ENCODE data around the gene SHROOM3. TPM values are rescaled to one million over a fixed set of nuclear protein-coding genes. Genes with fewer than 3 reads are reported as not detected.

The SHROOM3 gene
- total RNA-seq, 2 experiments from 2014 or later, result not detected

DNA sequence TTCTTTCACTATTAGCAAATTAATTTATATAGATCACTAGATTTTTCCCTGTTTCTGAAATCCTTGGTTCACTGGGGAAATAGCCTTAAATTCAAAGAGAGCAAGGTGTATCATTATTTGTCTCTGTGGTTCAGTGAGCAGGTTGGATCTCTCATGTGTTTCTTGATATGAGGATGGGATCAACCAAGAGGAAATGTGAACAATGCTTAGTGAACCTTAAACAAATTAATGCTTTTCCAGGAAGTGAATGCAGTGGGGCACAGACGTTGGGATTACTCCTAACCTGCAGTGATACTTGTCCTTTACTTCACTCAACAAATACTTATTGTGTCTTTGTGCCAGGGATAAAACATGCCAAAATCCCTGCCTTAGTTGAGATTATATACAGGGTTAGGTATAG is 193.2 kb downstream of the SHROOM3 start:
- ChIA-PET POLR2A (no interaction called here), CTCF (interaction anchor here (1.0 kb wide), 1 partner anchor 84 kb away, joined by 3 read pairs; no protein-coding TSS in a partner anchor)
- Mint-ChIP-seq H3K36me3 (ENCODE audit: low read depth) (no peaks in the 10 kb centered on the region), H3K27me3 (peaks cover 30% of the 10 kb centered on the region), H3K4me3 (no peak overlapping the region), H3K9me3 (no peaks in the 10 kb centered on the region), H3K4me1 (no peaks in the 10 kb centered on the region), H3K27ac (no peak overlapping the region)
- DNase-seq, result no peak

DNA sequence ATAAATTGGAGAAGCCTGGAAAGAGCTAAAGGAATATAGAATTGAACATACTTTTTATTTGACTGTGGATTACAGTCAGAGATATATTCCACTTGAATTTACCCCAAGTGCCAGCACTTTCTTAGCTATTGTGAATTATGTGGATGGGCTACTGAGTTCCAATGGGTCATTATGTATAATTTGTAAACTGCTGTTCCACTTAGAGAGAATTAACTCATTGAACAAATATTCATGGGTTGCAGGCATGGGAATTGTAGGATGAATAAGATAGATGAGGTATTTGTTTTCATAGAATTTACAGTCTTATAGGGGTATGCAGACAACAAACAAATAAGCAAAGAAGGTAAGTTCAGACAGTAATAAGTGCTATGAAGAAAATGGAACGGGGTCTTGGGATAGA is 195.7 kb downstream of the SHROOM3 start:
- peaks cover 25% of the 10 kb centered on the region for H3K27me3 Mint-ChIP-seq
- CTCF ChIA-PET, result no interaction called here

DNA sequence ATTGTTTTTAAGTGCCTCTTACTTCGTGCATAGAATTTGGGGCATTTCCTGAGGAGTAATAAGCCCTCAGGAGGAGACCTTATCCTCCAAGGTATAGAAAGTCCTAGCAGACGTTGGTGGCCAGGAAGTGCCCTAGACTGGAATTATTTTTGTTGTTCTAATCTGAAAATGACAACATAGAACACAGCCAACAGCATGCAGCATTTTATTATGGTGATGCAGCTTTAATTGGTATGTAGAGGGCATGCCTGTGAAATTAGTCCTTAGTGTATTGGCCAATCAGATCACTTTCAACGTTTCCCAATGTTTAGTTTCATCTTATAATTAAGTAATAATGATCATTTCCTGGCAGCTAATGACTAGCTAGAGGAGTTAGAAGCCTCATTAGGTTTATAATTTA is 199.2 kb downstream of the SHROOM3 start:
- DNase-seq, result no peak
- no peaks in the 10 kb centered on the region for H3K36me3 Mint-ChIP-seq (ENCODE audit: low read depth)
- no peak overlapping the region for H3K27ac Mint-ChIP-seq
- peaks cover 26% of the 10 kb centered on the region for H3K27me3 Mint-ChIP-seq
- POLR2A ChIA-PET, result no interaction called here
- CTCF ChIA-PET, result no interaction called here
- no peaks in the 10 kb centered on the region for H3K4me1 Mint-ChIP-seq
- H3K9me3 Mint-ChIP-seq, result no peaks in the 10 kb centered on the region
- no peak overlapping the region for H3K4me3 Mint-ChIP-seq

More for the DNA sequence above, 195.7 kb downstream of the SHROOM3 start:
- H3K9me3 Mint-ChIP-seq, result no peaks in the 10 kb centered on the region
- no peak overlapping the region for H3K4me3 Mint-ChIP-seq
- POLR2A ChIA-PET, result no interaction called here
- H3K36me3 Mint-ChIP-seq (ENCODE audit: low read depth), result no peaks in the 10 kb centered on the region
- no peak for DNase-seq
- H3K4me1 Mint-ChIP-seq, result no peaks in the 10 kb centered on the region
- no peak overlapping the region for H3K27ac Mint-ChIP-seq

DNA sequence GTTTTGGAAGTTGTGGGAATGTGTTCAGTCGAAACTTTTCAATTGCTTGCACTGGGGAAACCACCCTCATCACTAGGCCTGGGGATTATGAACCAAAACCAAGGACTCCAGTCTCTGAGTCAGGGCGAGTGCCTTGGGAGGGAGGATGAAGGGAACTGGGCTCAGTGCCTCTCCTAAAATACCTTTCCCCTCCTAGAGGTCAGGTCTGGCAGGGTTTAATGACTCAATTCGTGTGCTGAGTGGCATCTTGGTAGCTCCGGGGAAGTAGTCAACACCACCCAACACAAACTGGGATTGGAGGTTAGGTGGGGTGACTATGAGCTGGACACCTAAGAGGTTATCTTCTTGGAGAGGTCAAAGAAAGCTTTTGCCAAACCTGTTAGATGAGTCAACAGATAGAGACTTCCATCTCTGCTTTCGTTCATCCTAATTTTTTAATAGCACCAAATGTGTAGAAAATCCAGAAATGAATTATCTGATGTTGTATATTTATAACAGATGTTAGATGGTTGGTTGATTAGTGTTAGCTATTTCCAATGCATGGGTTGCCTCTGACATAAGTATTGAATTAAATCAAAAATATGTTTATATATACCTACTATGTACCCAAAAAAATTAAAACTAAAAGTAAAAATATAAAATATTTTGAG is 202.8 kb downstream of the SHROOM3 start:
- Mint-ChIP-seq H3K4me1 (no peaks in the 10 kb centered on the region), H3K4me3 (no peak overlapping the region), H3K27me3 (peaks cover 10% of the 10 kb centered on the region), H3K9me3 (no peaks in the 10 kb centered on the region), H3K27ac (no peak overlapping the region), H3K36me3 (ENCODE audit: low read depth) (no peaks in the 10 kb centered on the region)
- POLR2A ChIA-PET, result no interaction called here
- CTCF ChIA-PET, result interaction anchor here (0.6 to 1.1 kb wide), 2 partner anchors 8 to 354 kb away, joined by 3 read pairs; no protein-coding TSS in a partner anchor
- DNase-seq, result no peak

DNA sequence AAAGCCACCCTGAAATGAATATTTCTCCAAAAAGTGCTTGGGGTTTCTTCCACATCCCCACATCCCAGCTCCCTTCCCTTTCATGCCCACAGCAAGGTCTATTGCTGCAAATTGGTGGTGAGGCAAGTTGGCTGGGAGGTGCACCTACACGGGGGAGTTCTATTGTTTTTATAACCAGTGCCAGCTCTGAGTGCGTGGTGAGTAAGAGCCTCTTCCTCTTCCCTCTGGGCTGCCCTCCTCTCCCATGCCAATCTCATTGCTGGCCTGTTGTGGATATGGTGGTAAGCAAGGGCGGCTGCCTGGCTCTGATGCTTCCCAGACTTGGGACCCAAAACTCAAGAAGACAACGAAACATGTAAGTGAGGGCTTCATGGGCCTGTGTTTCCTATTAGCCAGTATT is 204.3 kb downstream of the SHROOM3 start:
- H3K27me3 Mint-ChIP-seq, result peaks cover 10% of the 10 kb centered on the region
- no peaks in the 10 kb centered on the region for H3K36me3 Mint-ChIP-seq (ENCODE audit: low read depth)
- no peaks in the 10 kb centered on the region for H3K9me3 Mint-ChIP-seq
- ChIA-PET POLR2A (no interaction called here), CTCF (no interaction called here)
- no peak overlapping the region for H3K4me3 Mint-ChIP-seq
- H3K27ac Mint-ChIP-seq, result no peak overlapping the region
- no peaks in the 10 kb centered on the region for H3K4me1 Mint-ChIP-seq
- DNase-seq, result no peak

DNA sequence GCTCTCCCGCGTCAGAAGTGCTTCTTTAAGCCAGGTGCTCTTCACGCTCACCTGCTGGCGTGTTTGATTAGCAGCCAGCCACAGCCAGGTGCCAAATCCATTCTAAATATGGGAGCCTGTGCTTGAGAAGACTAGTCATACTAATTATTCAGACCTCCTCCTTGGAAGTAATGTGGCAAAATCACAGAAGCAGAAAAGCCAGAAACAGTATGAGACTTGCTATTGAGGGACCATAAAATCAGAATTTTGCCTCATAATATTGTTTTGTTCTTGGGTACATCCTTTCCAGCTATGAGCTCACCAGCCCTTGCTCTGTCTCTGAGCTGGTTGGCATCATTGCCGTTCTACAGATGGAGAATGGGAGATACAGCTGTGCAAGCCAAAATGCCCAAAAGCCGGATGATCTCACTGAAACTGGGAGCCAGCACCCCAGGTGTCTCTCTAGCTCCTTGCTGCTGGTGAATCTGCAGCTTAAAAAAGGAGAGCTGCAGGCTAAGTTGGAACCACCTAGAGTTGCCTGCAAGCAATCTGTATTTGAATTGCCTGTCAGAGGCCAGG is 205.4 kb downstream of the SHROOM3 start:
- POLR2A ChIA-PET, result no interaction called here
- no peak overlapping the region for H3K27ac Mint-ChIP-seq

DNA sequence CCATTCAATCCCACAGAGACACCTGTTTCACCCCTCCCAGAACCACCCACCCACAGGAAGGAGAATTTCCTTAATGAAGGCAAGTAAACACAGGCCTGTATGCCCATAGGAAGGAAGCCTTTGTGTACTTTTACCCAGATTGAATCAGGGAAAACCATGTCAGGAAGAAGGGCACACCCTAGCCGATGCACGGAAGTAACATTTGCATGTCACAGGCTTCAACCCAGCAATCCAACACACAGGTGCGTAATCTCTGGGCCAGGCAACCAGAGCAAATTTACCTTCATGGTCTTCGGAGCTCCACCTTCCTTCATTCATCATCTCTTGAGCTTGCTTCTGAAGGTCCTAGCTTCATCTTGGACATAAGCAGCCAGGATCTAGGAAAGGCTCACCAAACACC is 206.3 kb downstream of the SHROOM3 start:
- H3K36me3 Mint-ChIP-seq (ENCODE audit: low read depth), result no peaks in the 10 kb centered on the region
- DNase-seq, result no peak
- no peaks in the 10 kb centered on the region for H3K9me3 Mint-ChIP-seq
- ChIA-PET POLR2A (no interaction called here), CTCF (no interaction called here)
- peaks cover 9% of the 10 kb centered on the region for H3K27me3 Mint-ChIP-seq
- H3K27ac Mint-ChIP-seq, result no peak overlapping the region
- H3K4me1 Mint-ChIP-seq, result no peaks in the 10 kb centered on the region
- H3K4me3 Mint-ChIP-seq, result no peak overlapping the region

More for the DNA sequence above, 205.4 kb downstream of the SHROOM3 start:
- H3K27me3 Mint-ChIP-seq, result peaks cover 7% of the 10 kb centered on the region
- no peak overlapping the region for H3K4me3 Mint-ChIP-seq
- H3K4me1 Mint-ChIP-seq, result no peaks in the 10 kb centered on the region
- H3K36me3 Mint-ChIP-seq (ENCODE audit: low read depth), result no peaks in the 10 kb centered on the region
- CTCF ChIA-PET, result no interaction called here
- no peak for DNase-seq
- no peaks in the 10 kb centered on the region for H3K9me3 Mint-ChIP-seq

DNA sequence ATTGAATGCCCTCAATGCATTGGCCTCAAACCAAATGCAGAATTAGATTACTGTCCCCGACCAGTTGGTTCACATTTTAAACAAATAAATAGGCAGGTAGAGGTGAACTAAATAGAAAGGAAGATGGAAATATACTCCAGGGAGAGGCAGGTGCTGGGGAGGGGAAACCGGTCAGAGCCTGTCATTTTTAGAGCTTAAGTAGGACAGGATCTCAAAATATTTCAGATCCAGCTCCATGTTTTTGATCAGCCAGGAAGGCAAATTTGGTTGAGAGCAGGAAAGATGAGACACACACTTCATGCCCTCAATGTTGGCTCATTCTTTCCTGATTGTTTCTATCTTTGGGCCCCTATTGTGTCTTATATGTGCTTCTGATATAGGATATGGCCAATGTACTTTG is 206.7 kb downstream of the SHROOM3 start:
- peaks cover 10% of the 10 kb centered on the region for H3K27me3 Mint-ChIP-seq
- CTCF ChIA-PET, result no interaction called here
- no peak for DNase-seq
- H3K4me1 Mint-ChIP-seq, result no peaks in the 10 kb centered on the region
- H3K4me3 Mint-ChIP-seq, result no peak overlapping the region
- POLR2A ChIA-PET, result no interaction called here
- H3K9me3 Mint-ChIP-seq, result no peaks in the 10 kb centered on the region
- H3K27ac Mint-ChIP-seq, result no peak overlapping the region
- H3K36me3 Mint-ChIP-seq (ENCODE audit: low read depth), result no peaks in the 10 kb centered on the region

DNA sequence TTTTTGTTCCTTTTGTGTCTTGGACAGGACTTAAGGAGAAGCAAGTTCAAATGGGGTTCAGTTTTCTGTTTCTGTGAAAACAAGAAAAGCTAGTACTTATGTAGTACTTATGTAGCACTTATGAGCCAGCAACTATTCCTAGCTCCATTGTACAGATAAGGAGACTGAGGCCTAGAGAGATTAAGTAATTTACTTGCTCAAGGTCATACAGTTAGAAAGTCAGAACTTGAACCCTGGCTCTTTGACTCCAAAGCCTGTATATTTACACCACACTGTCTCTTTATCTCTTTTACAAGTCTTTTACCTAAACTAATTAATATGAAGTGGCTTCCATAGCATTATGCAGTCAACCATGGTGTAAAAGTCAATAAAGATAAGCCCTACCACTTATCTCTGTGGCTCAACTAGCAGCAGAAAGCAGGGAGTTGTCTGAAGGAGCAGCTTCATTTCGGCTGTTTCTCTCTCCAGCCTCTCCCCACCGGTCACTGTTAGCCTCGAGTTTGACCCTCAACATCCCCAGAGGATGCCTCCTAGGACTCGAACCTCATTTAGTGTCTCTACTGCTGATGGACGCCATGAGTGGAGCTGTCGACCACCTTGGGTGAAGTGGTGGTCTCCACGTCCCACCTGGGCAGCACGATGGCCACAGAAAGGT is 209.9 kb downstream of the SHROOM3 start:
- CTCF ChIA-PET, result interaction anchor here (0.6 kb wide), 1 partner anchor 38 kb away, joined by 9 read pairs; no protein-coding TSS in a partner anchor
- POLR2A ChIA-PET, result no interaction called here
- DNase-seq, result no peak
- no peaks in the 10 kb centered on the region for H3K9me3 Mint-ChIP-seq
- H3K27ac Mint-ChIP-seq, result no peak overlapping the region
- no peak overlapping the region for H3K4me3 Mint-ChIP-seq
- no peaks in the 10 kb centered on the region for H3K36me3 Mint-ChIP-seq (ENCODE audit: low read depth)
- no peaks in the 10 kb centered on the region for H3K4me1 Mint-ChIP-seq
- H3K27me3 Mint-ChIP-seq, result peaks cover 10% of the 10 kb centered on the region

DNA sequence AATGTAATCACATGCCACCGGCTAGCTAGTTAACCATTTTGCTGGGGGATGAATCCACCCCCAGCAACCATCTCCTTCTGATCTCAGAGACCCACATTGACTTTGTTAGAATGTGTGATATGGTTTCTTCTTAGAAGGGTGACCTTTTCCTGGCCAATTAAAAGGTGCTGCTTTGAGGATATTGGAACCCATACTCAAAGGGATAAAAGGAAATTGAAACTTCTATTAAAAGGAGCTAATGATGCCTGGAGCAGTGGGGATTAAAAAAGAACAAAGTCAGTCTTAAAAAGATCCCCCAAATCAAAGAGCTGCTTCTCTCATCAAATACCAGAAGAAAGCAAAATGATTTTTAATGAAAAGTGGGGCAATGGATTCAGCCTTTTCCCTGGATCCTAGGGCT is 214.1 kb downstream of the SHROOM3 start:
- POLR2A ChIA-PET, result no interaction called here
- CTCF ChIA-PET, result no interaction called here
- no peak overlapping the region for H3K27ac Mint-ChIP-seq
- H3K4me3 Mint-ChIP-seq, result no peak overlapping the region
- no peaks in the 10 kb centered on the region for H3K4me1 Mint-ChIP-seq
- no peak for DNase-seq
- H3K9me3 Mint-ChIP-seq, result no peaks in the 10 kb centered on the region
- H3K36me3 Mint-ChIP-seq (ENCODE audit: low read depth), result no peaks in the 10 kb centered on the region
- H3K27me3 Mint-ChIP-seq, result peaks cover 10% of the 10 kb centered on the region

DNA sequence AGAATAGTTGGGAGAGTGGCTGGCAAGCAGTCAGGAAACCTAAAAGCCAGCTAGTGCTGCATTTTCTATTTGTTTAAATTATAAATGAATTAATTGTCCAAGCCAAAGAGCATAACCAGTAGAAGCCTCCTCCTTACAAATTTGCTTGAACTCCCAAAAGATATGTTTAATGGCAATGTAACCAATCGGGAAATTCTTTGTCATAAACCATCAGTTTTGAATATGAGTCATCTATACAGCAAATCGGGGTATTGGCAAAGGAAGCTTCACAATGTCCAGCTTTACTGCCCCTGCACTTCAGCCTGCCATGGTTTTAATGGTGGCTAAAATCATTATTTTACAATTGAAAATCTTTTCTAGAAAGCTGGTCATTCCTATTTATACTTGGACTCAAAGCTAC is 216.6 kb downstream of the SHROOM3 start:
- CTCF ChIA-PET, result no interaction called here

DNA sequence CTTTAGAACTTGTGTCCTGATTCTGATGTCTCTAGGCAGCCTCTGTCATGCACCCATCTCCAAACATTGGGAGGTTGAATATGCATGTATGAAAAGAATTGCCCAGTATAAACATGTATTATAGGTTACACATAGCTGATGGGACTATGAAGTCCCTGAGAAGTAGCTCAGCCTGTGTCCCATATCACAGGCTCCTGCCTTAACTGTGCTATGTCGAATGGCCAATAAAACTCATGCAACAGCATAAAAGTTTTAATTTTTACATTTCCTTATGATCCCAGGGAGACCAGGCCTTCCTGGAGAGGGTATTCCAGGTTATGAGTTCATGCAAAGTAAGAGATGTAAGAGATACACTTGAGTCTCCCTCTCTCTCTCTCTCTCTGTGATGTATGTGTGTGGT is 217.4 kb downstream of the SHROOM3 start:
- POLR2A ChIA-PET, result no interaction called here
- H3K27me3 Mint-ChIP-seq, result no peaks in the 10 kb centered on the region
- H3K4me1 Mint-ChIP-seq, result no peaks in the 10 kb centered on the region
- CTCF ChIA-PET, result no interaction called here
- no peak for DNase-seq
- H3K27ac Mint-ChIP-seq, result no peak overlapping the region
- no peak overlapping the region for H3K4me3 Mint-ChIP-seq
- H3K9me3 Mint-ChIP-seq, result no peaks in the 10 kb centered on the region
- no peaks in the 10 kb centered on the region for H3K36me3 Mint-ChIP-seq (ENCODE audit: low read depth)

More for the DNA sequence above, 216.6 kb downstream of the SHROOM3 start:
- DNase-seq, result no peak
- POLR2A ChIA-PET, result no interaction called here
- Mint-ChIP-seq H3K9me3 (no peaks in the 10 kb centered on the region), H3K4me3 (no peak overlapping the region), H3K4me1 (no peaks in the 10 kb centered on the region), H3K27ac (no peak overlapping the region), H3K27me3 (peaks cover 3% of the 10 kb centered on the region), H3K36me3 (ENCODE audit: low read depth) (no peaks in the 10 kb centered on the region)

DNA sequence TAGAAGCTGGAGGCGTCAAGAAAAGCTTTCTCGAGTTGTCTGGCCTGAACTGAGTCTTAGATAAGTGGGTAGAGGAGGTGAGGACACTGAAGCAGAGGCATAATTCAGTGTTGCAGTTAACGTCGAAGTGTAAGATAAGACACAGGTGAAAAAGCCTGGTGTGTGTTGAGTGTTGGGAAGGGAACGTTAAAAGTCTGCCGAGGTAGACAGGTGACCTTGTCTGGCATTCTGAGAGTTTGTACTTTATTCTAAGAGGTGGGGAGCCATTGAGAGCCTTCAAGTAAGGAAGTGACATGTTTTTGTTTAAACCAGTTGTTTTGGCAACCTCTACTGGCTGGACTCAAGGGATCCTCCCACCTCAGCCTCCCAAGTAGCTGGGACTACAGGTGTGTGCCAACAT is 219.1 kb downstream of the SHROOM3 start:
- DNase-seq, result no peak
- no peak overlapping the region for H3K4me3 Mint-ChIP-seq
- peaks cover 2% of the 10 kb centered on the region for H3K27me3 Mint-ChIP-seq
- H3K4me1 Mint-ChIP-seq, result no peaks in the 10 kb centered on the region
- H3K27ac Mint-ChIP-seq, result no peak overlapping the region
- CTCF ChIA-PET, result no interaction called here
- no peaks in the 10 kb centered on the region for H3K36me3 Mint-ChIP-seq (ENCODE audit: low read depth)
- POLR2A ChIA-PET, result no interaction called here
- no peaks in the 10 kb centered on the region for H3K9me3 Mint-ChIP-seq

DNA sequence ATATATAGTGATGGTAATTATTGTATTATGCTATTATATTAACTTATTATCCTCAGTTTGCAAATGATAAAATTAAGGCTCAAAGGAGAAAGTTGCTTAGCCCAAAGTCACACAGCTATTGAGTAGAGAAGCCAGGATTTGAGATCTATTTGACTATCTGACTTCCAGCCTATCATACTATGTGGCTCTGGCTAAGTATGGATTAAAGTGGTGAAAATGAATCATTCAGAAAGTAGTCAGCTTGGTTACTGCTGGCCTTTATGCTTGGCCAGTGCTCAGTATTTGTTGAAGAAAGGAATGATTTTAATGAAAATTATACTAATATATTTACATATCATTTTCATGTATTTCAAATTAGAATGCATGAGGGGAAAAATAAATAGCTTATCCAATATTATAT is 219.8 kb downstream of the SHROOM3 start:
- Mint-ChIP-seq H3K27ac (no peak overlapping the region), H3K4me3 (no peak overlapping the region), H3K4me1 (no peaks in the 10 kb centered on the region), H3K27me3 (peaks cover 2% of the 10 kb centered on the region), H3K36me3 (ENCODE audit: low read depth) (no peaks in the 10 kb centered on the region), H3K9me3 (no peaks in the 10 kb centered on the region)
- ChIA-PET CTCF (no interaction called here), POLR2A (no interaction called here)
- no peak for DNase-seq

Data from activated CD4-positive, alpha-beta T cell treated with anti-CD3 and anti-CD28 coated beads, Interleukin-2, amount 10 ng/mL, durations not matched to agents 7 days and 5 days (primary cell).